Loucy (cell line): ENCODE measurements around the gene SLC50A1.

Experiments used
- H2AFZ ChIP-seq: fragments of 200-600 bp; sonication (generic); 2 replicates; pipeline ENCODE4 v1.6.0; 2016; ENCODE audit warnings: antibody characterized with exemption, mild to moderate bottlenecking, low read length, moderate library complexity
- H3F3A ChIP-seq: fragments of 200-600 bp; 2 replicates; pipeline ENCODE4 v1.6.0; 2016; ENCODE audit warnings: antibody characterized with exemption, low read depth, mild to moderate bottlenecking
- H3K27me3 ChIP-seq: fragments of 200-600 bp; sonication (generic); 2 replicates; pipeline ENCODE4 v1.6.1; 2014; ENCODE audit warnings: low read length, mild to moderate bottlenecking; ENCODE audit not compliant: insufficient read depth, poor library complexity, severe bottlenecking
- H3K36me3 ChIP-seq: fragments of 200-600 bp; sonication (generic); 2 replicates; pipeline ENCODE4 v1.6.1; 2016; ENCODE audit warnings: low read length; ENCODE audit not compliant: insufficient read depth
- H3K4me1 ChIP-seq: fragments of 200-600 bp; sonication (generic); 2 replicates; pipeline ENCODE4 v1.5.1; 2014; ENCODE audit warnings: low read length, mild to moderate bottlenecking; ENCODE audit not compliant: insufficient read depth, poor library complexity, severe bottlenecking
- H3K4me2 ChIP-seq: fragments of 200-600 bp; sonication (generic); 2 replicates; pipeline ENCODE4 v1.6.0; 2014; ENCODE audit warnings: antibody characterized with exemption, low read length, low read depth, mild to moderate bottlenecking; ENCODE audit not compliant: poor library complexity, severe bottlenecking
- H3K4me3 ChIP-seq: fragments of 200-600 bp; sonication (generic); 2 replicates; pipeline ENCODE4 v1.5.1; 2014; ENCODE audit warnings: low read length, mild to moderate bottlenecking, mixed read lengths; ENCODE audit not compliant: poor library complexity, severe bottlenecking
- H3K79me2 ChIP-seq: fragments of 200-600 bp; sonication (generic); 2 replicates; pipeline ENCODE4 v1.6.1; 2014; ENCODE audit warnings: low read length; ENCODE audit not compliant: insufficient read depth
- H3K9ac ChIP-seq: fragments of 200-600 bp; sonication (generic); 2 replicates; pipeline ENCODE4 v1.6.0; 2014; ENCODE audit warnings: mild to moderate bottlenecking, low read depth, low read length, moderate library complexity; ENCODE audit not compliant: poor library complexity, severe bottlenecking
- H3K9me2 ChIP-seq: fragments of 200-600 bp; sonication (generic); replicated peaks from 2 replicates; pipeline ENCODE4 v1.6.1; 2016; ENCODE audit warnings: low read depth, low read length, mixed read lengths
- H3K9me3 ChIP-seq: fragments of 200-600 bp; sonication (generic); 2 replicates; pipeline ENCODE4 v1.6.1; 2014; ENCODE audit warnings: mild to moderate bottlenecking, antibody characterized with exemption, low read length, low read depth; ENCODE audit not compliant: insufficient read depth
- H4K20me1 ChIP-seq: fragments of 200-600 bp; sonication (generic); 2 replicates; pipeline ENCODE4 v1.6.0; 2014; ENCODE audit warnings: antibody characterized with exemption, low read length, mild to moderate bottlenecking; ENCODE audit not compliant: insufficient read depth, poor library complexity, severe bottlenecking
- CTCF ChIP-seq: fragments of 200-600 bp; sonication (generic); conservative IDR thresholded peaks from 2 replicates; pipeline ENCODE4 v1.5.1; 2014; ENCODE audit warnings: mild to moderate bottlenecking, antibody characterized with exemption, low read length
- EZH2phosphoT487 ChIP-seq: fragments of 200-600 bp; IDR thresholded peaks from 2 replicates; pipeline ENCODE4 v1.6.1; 2018; ENCODE audit warnings: antibody characterized with exemption, mild to moderate bottlenecking, moderate library complexity, borderline replicate concordance

The SLC50A1 gene

DNA sequence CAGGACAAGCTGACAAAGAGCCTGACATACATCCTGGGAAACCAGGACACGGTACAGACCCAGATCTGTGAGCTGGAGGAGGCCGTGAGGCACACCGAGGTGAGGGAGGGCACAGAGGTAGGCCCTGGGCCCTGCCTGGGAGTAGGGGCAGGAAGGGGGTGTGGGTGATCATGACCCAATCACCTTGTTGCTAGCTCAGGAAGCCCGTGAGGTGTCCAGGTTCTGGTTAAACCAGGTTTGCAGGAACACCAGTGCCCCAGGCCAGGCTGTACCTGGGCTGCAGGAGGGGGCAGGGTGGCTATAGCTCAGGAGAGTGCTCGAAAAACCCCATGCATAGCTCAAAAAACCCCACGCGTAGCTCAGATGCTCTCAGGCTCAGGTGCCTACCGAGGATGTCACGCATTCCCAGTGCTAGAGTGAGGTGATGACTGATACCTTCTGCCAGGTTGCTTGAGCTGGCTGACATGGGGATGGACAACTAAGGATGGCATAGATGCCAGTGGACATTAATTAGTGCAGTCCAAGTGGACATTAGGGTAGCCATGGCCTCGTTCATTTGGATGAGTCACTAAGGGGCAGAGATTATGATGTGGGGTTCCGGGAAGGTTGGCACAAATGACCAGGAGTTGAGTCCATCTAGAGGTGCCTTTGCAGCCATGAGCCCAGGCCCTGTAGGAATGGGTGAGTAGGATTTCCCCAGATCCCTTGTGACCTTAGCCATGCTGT, 41.7 kb downstream of the SLC50A1 start:
- no peaks in the 10 kb centered on the region for H4K20me1 ChIP-seq
- peak overlapping the region; percentile 14; the same call in 1 of the 2 replicates for H2AFZ ChIP-seq
- peaks cover 3% of the 10 kb centered on the region for H3K79me2 ChIP-seq
- TF ChIP-seq CTCF (no peak), EZH2phosphoT487 (no peak)
- peak overlapping the region; percentile 37 for H3K9ac ChIP-seq
- no peaks in the 10 kb centered on the region for H3K36me3 ChIP-seq
- no peaks in the 10 kb centered on the region for H3K9me2 ChIP-seq
- peak overlapping the region; percentile 32 for H3K4me3 ChIP-seq
- peaks cover 5% of the 10 kb centered on the region for H3F3A ChIP-seq
- peak overlapping the region; percentile 92 for H3K4me2 ChIP-seq
- no peaks in the 10 kb centered on the region for H3K27me3 ChIP-seq
- no peaks in the 10 kb centered on the region for H3K9me3 ChIP-seq
- peaks cover 21% of the 10 kb centered on the region for H3K4me1 ChIP-seq

- H3K4me3 ChIP-seq = no peak overlapping the region
- no peaks in the 10 kb centered on the region for H4K20me1 ChIP-seq
- no peaks in the 10 kb centered on the region for H3K9me2 ChIP-seq
- no peak overlapping the region for H3K4me2 ChIP-seq
- no peaks in the 10 kb centered on the region for H3K27me3 ChIP-seq
- no peak overlapping the region for H2AFZ ChIP-seq
- H3K36me3 ChIP-seq = no peaks in the 10 kb centered on the region
- TF ChIP-seq CTCF (no peak), EZH2phosphoT487 (no peak)
- no peaks in the 10 kb centered on the region for H3K9me3 ChIP-seq
- no peaks in the 10 kb centered on the region for H3K79me2 ChIP-seq
- peaks cover 5% of the 10 kb centered on the region for H3F3A ChIP-seq
- peaks cover 18% of the 10 kb centered on the region for H3K4me1 ChIP-seq
- H3K9ac ChIP-seq = no peak overlapping the region
Observed at GRCh38 chr1:155177918-155178281, 42.2 kb downstream of the SLC50A1 start.

DNA sequence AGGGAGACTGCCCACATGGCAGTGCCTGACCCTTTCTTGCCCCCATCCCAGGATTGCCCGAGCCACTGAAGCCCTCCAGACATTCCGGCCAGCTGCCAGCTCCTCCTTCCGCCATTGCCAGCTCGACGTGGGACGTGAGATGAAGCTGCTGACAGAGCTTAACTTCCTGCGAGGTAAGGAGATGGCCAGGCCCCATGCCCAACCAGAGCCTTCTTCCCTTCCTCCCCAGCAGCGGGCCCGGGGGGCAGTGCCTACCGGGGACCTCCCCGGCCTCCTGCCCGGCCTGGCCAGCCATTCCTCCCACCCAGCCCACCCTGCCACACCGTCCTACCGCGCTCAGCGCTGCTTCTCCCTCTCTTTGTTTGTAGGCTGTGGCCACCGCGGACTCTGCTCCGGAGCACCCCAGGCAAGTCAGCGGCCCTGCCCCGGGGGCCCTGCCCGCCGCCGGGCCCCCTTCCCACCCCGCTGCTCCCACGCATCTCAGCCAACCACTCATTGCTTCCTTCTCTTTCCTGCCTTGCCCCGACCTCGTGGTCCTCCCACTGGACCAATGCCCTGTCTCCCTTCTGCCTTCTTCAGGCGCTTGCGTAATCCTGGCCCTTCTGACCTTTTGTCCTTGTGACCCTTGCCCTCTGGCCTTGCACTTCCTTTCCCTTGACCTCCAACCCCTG, 42.9 kb downstream of the SLC50A1 start:
- peaks cover 18% of the 10 kb centered on the region for H3K4me1 ChIP-seq
- H3K27me3 ChIP-seq = no peaks in the 10 kb centered on the region

More for the DNA sequence above, 42.9 kb downstream of the SLC50A1 start:
- TF ChIP-seq EZH2phosphoT487 (no peak), CTCF (no peak)
- no peaks in the 10 kb centered on the region for H4K20me1 ChIP-seq
- H3K36me3 ChIP-seq = no peaks in the 10 kb centered on the region
- H3K9me3 ChIP-seq = no peaks in the 10 kb centered on the region
- H3F3A ChIP-seq = peaks cover 5% of the 10 kb centered on the region
- H3K9ac ChIP-seq = no peak overlapping the region
- H2AFZ ChIP-seq = no peak overlapping the region
- H3K4me2 ChIP-seq = no peak overlapping the region
- no peak overlapping the region for H3K4me3 ChIP-seq
- H3K79me2 ChIP-seq = no peaks in the 10 kb centered on the region
- H3K9me2 ChIP-seq = no peaks in the 10 kb centered on the region
